B cell (primary cell): ENCODE data around the gene NME7.

Experiments
- CTCF ChIP-seq: fragments of 200-600 bp; IDR thresholded peaks from one replicate; pipeline ENCODE4 v1.8.0; 2022; ENCODE audit warnings: antibody characterized with exemption, mild to moderate bottlenecking
- EZH2 ChIP-seq: IDR thresholded peaks from 2 replicates; pipeline ENCODE4 v1.6.1; 2012; ENCODE audit warnings: borderline replicate concordance, low read depth, mild to moderate bottlenecking, moderate library complexity, low read length; ENCODE audit not compliant: insufficient read depth, poor library complexity, severe bottlenecking

- TF ChIP-seq CTCF (no peak), EZH2 (no peak)
These were observed 131.5 kb downstream of the NME7 start for GRCh38 chr1:169236143-169236542.
